GM21515 (cell line): ENCODE data around the gene L3MBTL4.
"Not testable (repeated sequence)": the region's sequence is repeated elsewhere in the genome, so short reads cannot be mapped to it uniquely, and the experiment has no call there.

ENCODE experiments used
- ATAC-seq: cut with Tn5 transposase; IDR thresholded peaks from one replicate; pipeline ENCODE4 v1.9.1; 2021; ENCODE audit not compliant: unreplicated experiment

Gene L3MBTL4

DNA sequence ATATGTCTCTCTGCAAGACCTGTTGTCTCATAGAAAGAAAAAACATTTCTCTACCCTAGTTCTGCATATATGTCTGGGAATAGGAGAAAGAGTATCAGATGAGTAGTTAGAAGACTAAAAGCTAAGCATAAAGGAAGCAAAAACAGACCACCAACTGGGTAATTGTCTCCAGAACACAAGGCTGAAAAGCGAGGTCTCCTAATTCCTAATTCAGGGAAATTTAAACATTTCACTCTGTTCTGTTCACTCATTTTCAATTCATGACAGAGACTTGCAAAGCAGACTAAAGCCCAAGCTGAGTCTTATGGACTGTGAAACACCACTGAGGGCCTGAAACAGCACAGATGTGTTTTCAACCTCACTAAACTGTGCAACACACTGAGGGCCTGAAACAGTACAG, 294.9 kb downstream of the L3MBTL4 start:
- no peak for ATAC-seq

DNA sequence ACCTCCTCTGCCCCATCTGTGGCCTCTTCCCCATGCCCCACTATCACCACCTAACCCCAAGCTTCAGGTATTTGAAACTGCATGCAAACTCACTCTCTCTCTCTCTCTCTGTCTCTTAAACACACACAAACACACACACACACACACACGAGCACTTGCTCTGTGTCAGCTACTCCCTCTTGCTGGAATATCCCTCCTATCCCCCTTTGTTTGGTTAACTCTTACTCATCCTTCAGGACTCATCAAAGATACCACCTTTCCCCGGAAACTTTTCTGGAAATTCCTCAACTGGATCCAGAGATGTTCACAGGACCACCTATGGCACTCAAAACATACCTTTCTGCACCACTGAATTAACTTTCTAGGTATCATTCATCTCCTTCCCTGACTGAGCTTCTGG, 296.6 kb downstream of the L3MBTL4 start:
- no peak for ATAC-seq

DNA sequence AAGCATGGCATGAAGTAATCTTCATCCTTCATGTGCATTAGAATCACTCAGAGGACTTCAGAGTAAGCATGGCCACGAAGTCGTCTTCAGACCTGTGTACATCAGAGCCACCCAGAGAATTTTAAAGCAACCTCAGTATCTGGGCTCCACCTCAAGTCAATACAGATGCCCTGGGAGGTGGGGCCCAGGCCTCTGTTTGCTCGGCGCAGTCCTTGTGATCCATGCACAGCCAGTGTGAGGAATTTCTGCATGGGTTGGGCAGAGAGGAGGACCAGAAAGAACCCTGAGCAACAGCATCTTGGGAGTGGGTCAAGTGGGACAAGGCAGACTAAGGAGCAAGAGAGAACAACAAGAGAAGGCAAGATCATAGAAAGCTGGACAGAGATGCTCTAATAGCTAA, 299.0 kb downstream of the L3MBTL4 start:
- no peak for ATAC-seq

DNA sequence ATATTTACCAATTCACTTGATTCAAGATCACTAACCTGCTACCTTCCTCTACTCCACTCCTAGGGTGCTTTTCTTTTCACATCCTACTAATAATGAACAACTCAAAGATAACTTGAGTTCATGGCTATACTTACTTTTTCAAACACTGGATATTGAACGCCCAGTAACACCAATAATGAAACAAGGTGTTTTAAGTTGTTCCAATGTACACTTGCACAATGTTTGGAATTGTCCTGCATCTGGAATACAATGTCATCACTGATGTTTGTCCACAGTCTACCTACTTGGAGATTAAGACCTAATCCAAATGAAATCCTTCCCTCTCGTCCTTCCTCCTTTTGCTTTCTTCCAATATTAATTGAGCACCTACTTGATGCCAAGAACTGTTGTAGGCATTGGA, 301.1 kb downstream of the L3MBTL4 start:
- ATAC-seq, result no peak

DNA sequence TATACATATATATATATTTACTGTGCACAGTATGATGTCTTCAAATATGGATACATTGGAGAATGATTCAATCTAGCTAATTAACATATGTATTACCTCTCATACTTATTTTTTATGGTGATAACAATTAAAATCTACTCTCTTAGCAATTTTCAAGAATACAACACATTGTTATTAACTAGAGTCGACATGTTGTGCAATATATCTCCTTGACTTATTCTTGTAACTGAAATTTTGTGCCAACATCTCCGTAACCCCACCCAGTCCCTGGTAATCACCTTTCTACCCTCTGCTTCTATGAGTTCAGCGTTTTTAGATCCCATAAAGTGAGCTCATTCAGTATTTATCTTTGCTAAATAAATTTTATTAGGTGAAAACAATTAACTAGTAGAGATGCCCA, 303.0 kb downstream of the L3MBTL4 start:
- no peak for ATAC-seq

DNA sequence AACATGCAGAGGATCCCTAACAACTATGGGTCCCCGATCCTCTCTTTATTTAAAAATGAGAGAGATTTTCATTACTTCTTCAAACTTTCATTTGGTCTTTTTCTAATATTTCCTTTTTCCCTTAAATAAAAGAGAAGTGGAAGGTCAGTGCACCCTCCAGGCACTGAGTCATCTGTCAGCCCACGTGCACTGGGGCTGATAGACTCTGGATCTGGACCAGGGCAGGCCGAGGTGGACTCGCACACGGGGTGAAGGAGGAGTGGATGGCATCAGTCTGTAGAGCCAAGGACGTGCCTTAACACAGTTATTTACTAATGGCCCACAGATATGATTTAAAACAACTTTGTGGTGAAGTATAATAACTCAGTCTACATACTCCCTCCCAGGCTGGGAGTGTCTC, 305.0 kb downstream of the L3MBTL4 start:
- no peak for ATAC-seq

DNA sequence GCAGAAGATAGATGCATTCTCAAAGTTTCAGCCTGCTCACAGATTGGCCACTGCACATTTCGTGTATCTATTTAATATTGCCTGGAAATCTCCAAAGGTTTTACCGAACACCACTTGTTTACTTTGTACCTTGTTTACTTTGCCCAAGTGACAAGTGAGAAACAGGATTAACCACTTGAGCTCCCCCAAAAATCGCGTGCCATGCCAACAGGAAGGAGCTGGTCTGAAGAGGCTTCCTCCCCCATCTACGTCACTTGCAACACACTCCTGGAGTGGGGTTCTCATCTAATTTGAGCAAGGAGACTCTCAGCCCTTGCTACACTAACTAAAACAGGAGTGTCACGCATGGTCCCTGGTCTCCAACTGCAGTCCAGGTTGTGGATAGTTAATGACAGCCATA, 306.9 kb downstream of the L3MBTL4 start:
- no peak for ATAC-seq

DNA sequence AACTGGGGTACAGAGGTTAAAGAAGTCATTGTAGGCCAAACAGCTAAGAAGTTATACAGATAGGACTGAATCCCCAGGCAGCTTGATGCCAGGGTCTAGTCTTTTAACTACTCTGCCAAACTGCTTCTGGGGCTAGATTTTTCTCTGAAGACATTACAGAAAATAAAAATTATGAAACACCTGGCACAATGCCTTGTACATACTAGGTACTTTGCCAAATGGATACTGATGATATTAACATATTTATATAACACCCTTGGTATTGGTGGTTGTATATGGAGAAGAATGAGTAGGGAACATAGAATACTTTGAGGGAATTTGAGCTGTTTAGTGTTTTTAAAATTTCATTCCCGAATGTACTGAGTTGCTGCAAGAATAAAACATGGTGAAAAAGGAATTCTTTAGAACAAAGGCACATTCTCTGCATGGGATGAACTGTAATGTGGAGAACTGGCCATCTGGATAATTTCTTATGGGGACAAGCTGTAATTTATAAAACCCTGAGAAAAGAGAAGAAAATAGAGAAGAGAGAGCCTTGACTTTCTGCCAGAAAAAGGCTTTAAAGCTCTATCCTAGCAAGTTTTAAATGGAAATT, 308.5 kb downstream of the L3MBTL4 start:
- ATAC-seq, result no peak

DNA sequence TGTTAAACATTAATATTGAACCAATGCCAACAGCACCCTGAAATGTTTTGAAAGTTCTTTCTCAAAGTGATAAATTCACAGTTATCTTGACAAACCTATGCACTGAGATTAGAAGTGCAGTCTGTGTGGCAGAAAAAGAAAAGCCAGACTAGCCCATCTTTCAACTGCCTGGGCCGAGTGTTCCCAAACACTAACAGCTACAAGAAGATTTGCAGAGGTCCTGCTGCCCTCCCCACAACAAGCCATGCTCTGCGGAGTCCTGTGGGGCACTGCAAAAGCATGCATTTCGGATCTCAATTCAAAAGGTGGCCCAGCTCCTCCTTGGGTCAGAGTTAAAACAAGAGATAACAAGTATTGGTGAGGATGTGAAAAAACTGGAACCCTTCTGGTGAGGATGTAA, 311.0 kb downstream of the L3MBTL4 start:
- no peak for ATAC-seq

DNA sequence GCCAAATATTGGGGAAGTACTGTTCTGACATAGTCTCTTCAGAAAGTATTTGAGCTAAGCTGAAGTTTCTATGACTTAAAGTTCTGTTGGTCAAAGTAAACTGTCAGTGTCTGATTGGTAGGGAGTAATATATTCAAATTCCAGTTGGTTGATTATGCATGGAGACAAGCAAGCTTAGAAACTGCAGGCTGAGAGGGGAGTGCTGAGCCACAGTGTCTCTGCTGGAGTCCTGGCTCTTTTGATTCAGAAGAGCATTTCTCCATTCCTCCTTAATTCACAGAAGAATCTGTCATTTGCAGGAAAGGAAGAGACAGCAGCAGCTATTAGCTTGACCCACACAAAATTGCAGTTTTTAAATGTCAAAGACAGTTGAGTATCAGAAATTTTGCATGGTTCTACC, 318.0 kb downstream of the L3MBTL4 start:
- ATAC-seq, result no peak

DNA sequence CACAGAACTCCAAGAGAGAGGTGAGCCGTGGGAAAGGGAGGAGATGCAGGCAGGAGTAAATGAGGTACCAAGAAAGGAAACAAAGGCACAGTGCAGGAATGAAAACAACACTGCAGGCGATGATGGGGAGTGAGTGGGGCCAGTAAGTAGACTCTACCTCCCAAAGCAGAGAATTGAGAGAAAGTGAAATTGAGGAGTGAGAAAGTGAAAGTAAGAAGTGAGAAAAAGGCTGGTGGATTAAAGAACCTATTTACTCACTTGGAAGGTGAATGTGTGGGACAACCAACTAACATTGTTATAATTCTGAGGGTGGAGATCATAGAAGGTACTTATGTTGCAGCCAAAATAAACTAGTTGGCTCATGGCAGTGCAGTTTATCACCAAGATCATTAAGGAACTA, 326.3 kb downstream of the L3MBTL4 start:
- ATAC-seq, result no peak

DNA sequence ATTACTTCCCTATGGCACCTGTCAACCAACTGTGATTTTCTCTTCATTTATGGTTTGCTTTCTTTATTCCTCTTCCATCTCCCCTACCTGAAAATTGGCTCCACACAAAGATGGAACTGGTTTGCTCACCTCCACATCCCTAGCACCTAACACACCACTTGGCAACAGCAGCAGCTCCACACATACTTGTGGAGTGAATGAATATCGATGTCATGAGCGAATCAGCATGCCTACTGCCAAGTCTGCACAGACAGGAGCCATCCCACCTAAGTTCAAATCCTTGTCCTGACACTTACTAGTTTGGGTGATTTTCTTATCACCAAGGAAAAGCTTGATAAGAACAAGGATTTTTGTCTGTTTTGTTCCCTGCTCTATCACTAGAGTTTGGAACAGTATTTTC, 328.0 kb downstream of the L3MBTL4 start:
- no peak for ATAC-seq

DNA sequence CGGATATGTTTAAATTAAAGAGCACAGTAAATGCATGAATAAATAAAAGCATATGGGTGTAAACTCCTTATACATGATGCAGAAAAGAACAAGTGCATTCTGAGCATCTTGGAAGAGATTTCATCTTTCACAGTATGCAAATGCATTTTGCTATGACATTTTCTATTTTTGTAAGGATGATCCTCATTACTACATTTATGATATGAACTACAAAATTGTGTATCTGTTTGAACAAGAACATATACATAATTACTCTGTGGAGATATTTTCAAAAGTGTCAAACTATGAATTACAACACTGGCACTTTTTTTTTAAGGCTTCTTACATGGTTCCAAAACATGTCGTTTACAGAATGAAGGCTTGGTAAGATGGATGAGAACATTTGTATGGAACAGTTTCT, 335.3 kb downstream of the L3MBTL4 start:
- no peak for ATAC-seq

DNA sequence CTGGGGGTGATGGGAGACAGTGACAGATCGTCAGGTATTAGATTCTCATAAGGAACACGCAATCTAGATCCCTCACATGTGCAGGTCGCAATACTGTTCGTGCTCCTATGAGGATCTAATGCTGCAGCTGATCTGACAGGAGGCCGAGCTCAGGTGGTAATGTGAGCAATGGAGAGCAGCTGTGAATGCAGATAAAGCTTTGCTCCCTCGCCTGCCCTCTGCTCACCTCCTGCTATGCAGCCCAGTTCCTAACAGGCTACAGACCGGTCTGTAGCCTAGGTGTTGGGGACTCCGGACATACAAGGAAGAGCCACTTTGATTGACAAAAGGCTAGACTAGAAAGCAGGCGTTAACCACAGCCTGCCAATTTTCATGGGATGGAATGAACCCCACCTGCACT, 335.8 kb downstream of the L3MBTL4 start:
- no peak for ATAC-seq

DNA sequence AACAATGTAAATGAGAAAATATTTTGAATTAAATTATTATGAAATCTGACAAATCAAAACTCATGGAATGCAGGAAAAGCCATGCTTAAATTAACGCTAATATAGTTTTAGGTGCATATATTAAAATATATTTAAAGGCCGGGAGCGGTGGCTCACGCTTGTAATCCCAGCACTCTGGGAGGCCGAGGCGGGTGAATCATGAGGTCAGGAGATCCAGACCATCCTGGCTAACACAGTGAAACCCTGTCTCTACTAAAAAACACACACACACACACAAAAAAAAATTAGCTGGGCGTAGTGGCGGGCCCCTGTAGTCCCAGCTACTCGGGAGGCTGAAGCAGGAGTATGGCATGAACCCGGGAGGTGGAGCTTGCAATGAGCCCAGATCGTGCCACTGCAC, 342.3 kb downstream of the L3MBTL4 start:
- ATAC-seq, result not testable (repeated sequence)

DNA sequence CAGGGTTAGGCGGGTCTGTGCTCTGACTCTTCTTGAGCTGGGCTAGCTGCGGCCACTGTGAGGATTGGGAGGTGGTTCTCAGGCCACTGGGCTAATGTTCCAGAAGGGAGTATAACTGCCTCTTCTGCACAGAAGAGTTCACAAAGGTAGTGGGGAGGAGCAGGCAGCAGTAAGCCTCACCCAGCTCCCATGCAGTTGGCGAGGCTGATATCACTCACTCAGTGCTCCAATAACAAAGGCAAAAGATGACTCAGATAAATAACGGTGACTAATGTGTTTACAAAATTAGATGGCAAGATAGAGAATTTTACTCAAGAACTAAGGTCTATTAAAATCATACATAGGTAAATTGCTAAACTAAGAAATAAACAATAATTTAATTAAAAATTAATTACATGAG, 345.2 kb downstream of the L3MBTL4 start:
- ATAC-seq, result no peak

DNA sequence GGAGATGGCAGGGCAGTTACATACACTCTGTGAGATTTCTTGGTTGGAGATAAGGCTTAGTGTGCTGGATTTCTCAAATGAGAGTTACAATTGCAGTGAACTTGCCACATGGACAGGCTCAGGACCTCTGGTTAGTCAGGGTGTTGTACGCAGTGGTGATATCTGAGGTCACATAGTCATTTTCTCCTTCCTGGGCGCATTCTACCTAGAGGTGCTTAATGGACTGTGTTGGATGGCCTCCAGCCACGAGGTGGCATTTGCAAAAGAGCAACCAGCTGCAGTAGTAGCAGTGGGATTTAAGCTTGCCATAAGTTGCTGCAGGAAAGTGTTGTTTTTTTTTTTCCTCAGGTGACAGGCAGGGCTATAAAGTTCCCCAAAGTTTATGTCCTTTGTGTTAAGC, 345.6 kb downstream of the L3MBTL4 start:
- ATAC-seq, result no peak

DNA sequence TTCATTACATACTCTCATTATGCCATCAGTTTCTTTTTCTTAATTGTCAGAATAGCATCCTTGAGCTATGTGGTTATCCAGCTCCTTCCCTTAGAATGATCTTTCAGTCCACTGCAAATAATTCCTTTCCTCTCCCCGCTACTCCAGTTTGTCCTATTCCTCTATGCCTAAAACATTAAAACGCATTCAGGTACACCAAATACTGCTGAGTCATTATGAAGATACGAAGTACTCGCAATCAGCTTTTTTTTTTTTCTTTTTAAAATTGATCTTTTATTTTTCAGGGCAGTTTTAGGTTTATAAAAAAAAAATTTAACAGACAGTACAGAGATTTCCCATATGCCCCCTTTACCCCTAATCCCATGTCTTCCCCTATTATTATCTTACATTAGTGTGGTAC, 354.6 kb downstream of the L3MBTL4 start:
- ATAC-seq, result no peak

DNA sequence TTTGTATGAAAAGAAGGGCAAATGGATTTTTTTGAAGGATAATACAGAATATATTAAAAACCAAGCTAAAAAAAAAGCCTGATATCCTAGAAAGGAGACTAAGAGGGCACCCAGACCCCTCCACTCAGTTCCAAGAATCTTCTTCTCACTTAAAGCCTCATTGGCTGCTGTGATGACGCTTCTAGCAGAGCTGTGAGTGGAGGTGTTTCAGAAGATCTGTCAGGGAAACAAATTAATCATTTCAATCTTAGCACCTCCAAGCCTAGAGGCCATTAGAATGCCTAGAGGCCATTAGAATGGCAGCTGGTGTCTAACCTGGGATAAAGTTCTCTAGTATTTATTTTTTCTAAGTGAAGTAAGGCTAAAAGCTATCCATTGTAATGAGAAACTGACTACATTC, 355.2 kb downstream of the L3MBTL4 start:
- ATAC-seq, result no peak

DNA sequence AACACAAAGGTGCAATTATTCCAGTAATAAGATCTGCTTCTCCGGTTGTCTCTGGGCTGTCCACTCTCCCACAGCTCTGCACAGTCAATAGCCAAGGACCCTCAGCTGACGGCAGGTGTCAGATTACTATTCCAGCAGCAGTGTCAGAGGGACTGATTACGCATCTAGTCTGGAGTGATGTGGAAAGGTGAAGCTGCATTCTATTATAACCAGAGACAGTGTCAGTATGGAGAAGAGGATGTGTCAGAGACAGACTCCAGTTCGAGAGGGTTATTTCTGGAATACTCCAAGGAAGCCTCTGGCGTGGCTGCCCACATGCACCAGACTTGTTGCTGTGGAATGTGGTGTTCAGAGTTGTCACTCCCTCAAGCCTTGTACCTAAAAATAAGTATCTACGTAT, 355.8 kb downstream of the L3MBTL4 start:
- ATAC-seq, result no peak

DNA sequence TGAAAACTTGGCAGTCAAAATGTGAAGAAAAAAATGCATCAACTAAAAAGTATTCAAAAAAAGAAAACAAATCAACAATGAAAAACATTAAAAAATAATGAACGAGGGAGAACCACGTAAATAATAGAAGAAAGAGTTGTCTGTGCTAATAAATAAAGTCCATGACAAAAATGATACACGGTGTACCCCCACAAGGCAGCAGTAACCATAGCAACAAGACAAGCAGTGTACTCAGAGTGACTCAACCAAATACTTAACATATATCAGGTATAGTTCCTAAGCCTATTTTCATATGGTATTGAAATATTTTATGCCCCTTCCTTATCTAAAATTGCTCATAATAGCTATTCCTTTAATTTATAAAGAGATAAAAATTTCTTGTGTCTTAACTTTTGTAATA, 357.1 kb downstream of the L3MBTL4 start:
- ATAC-seq, result no peak

DNA sequence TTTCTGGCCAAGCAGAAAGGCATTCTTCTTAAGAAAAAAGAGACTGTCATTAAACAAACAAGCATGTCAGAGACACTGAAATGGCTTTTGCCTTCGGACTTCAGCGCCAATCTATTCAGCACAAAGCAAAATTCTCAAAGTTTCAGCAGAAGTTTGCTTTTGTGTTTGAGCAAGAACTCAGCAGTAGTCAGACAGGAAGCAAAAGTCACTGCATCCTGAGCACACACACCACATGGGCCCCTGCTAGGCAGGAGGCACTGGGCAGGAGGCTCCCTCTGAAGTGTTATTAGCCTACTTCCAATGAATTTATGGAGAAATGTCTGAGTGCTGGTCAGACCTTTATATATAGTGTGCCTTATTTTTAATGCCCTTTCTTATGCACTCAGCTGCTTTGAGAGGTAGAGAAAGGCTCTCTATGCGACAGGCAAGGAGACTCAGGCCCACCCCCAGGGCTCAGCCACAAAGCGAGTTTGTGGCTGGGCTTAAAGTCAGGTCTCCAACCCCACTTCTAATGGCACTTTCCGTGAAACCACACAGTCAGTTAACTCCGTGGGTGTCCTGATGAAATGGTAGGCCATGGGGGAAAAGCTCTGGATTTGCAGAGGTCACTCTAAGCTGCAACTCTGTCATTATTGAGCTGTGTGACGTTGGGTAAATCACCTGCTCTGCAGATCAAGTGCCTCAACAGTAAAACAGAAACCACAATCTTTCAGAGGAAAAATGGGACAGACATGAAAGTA, 358.4 kb downstream of the L3MBTL4 start:
- no peak for ATAC-seq

DNA sequence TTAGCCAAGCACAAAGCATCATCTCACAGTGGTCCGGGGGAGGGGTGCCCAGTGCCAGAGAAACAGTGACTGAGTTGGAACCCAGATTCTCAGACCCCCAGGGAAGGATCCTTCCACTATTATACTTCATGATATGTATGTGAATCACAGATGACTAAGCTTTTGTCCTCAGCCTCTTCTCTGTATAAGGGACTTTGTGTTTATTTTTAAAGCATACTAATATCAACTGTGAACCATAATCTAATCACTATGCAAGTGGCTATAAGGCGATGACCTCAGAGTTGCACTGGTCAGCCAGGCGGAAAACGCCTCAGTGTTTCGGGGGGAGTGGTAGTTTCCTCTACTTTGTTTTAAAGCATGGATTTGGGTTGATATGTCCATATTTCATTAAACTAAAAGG, 359.0 kb downstream of the L3MBTL4 start:
- ATAC-seq, result no peak
